BLaER1 treated with 17β-estradiol and CSF1 and Interleukin-3, amounts not matched to agents 10 nM and 100 nM (cell line): ENCODE results near the gene GNAS.

Source experiments
- H3K27ac ChIP-seq, 11 experiments: shearing (Covaris generic); formaldehyde crosslinking; 2 replicates each; pipeline ENCODE4 v1.8.1; 2022
- H3K27me3 ChIP-seq, 11 experiments: shearing (Covaris generic); formaldehyde crosslinking; 2 replicates each; pipeline ENCODE4 v1.8.1; 2022
- H3K36me3 ChIP-seq, 11 experiments: shearing (Covaris generic); formaldehyde crosslinking; 2 replicates each; pipeline ENCODE4 v1.8.1; 2022
- H3K4me1 ChIP-seq, 10 experiments: shearing (Covaris generic); formaldehyde crosslinking; 2 replicates each; pipeline ENCODE4 v1.8.1; 2022
- H3K4me2 ChIP-seq, 11 experiments: shearing (Covaris generic); formaldehyde crosslinking; 2 replicates each; pipeline ENCODE4 v1.8.1; 2022
- H3K4me3 ChIP-seq, 10 experiments: shearing (Covaris generic); formaldehyde crosslinking; 2 replicates each; pipeline ENCODE4 v1.8.1; 2022
- H3K9ac ChIP-seq, 11 experiments: shearing (Covaris generic); formaldehyde crosslinking; 2 replicates each; pipeline ENCODE4 v1.8.1; 2022
- H3K9me3 ChIP-seq, 11 experiments: shearing (Covaris generic); formaldehyde crosslinking; replicated peaks in 1 of 11; 2 replicates each; pipeline ENCODE4 v1.8.1; 2022
- H4K20me1 ChIP-seq, 11 experiments: shearing (Covaris generic); formaldehyde crosslinking; 2 replicates each; pipeline ENCODE4 v1.8.1; 2022
- Cebpa-rat ChIP-seq, 11 experiments: shearing (Covaris generic); IDR thresholded peaks; 2 replicates each; pipeline ENCODE4 v1.8.1; 2022

Gene GNAS

GRCh38 chr20:58853466-58853865 lies 950 bp downstream of the GNAS start:
- peak overlapping the region in 1 of 10 experiments; percentile 8; a peak in 1 of 20 replicates for H3K4me3 ChIP-seq
- H3K27me3 ChIP-seq = peaks cover 74 to 92% (median 86%) of the 10 kb centered on the region in 11 experiments

GRCh38 chr20:58853976-58854637 lies 1.6 kb downstream of the GNAS start:
- Histone ChIP-seq H4K20me1 (no peaks in the 10 kb centered on the region), H3K27me3 (peaks cover 74 to 90% (median 84%) of the 10 kb centered on the region in 11 experiments), H3K4me3 (peak overlapping the region in 7 of 10 experiments; percentile 2 to 24 (median 19); a peak in 5 of 20 replicates), H3K4me1 (peaks cover 0 to 8% (median 0%) of the 10 kb centered on the region in 10 experiments; a peak in 2 of 20 replicates), H3K27ac (no peak overlapping the region), H3K36me3 (peaks cover 0 to 9% (median 0%) of the 10 kb centered on the region in 11 experiments; a peak in 5 of 22 replicates), H3K4me2 (no peak overlapping the region), H3K9me3 (peaks cover 55 to 65% (median 60%) of the 10 kb centered on the region in 11 experiments), H3K9ac (no peak overlapping the region)
- no peak for TF ChIP-seq Cebpa-rat (IDR thresholded peaks at IDR 0.05)

More at GRCh38 chr20:58853466-58853865, 950 bp downstream of the GNAS start:
- Histone ChIP-seq H3K36me3 (peaks cover 0 to 9% (median 0%) of the 10 kb centered on the region in 11 experiments; a peak in 5 of 22 replicates), H3K9ac (no peak overlapping the region), H3K27ac (no peak overlapping the region), H3K4me1 (peaks cover 0 to 8% (median 0%) of the 10 kb centered on the region in 10 experiments; a peak in 5 of 20 replicates), H4K20me1 (peaks cover 0 to 4% (median 0%) of the 10 kb centered on the region in 11 experiments; a peak in 1 of 22 replicates), H3K9me3 (peaks cover 55 to 65% (median 60%) of the 10 kb centered on the region in 11 experiments), H3K4me2 (no peak overlapping the region)
- TF ChIP-seq Cebpa-rat (IDR thresholded peaks at IDR 0.05) = no peak

GRCh38 chr20:58854638-58855471 lies 2.3 kb downstream of the GNAS start:
- peaks cover 69 to 83% (median 77%) of the 10 kb centered on the region in 11 experiments for H3K27me3 ChIP-seq
- H3K9ac ChIP-seq = no peak overlapping the region
- TF ChIP-seq Cebpa-rat (IDR thresholded peaks at IDR 0.05) = no peak
- H4K20me1 ChIP-seq = no peaks in the 10 kb centered on the region
- no peak overlapping the region for H3K4me2 ChIP-seq
- no peak overlapping the region for H3K27ac ChIP-seq
- peaks cover 55 to 63% (median 60%) of the 10 kb centered on the region in 11 experiments for H3K9me3 ChIP-seq
- peak overlapping the region in 5 of 10 experiments; percentile 16 to 24 (median 21); a peak in 5 of 20 replicates for H3K4me3 ChIP-seq
- H3K4me1 ChIP-seq = peaks cover 0 to 8% (median 0%) of the 10 kb centered on the region in 10 experiments; a peak in 2 of 20 replicates
- H3K36me3 ChIP-seq = peaks cover 0 to 9% (median 0%) of the 10 kb centered on the region in 11 experiments; a peak in 5 of 22 replicates

GRCh38 chr20:58855506-58856389 lies 3.2 kb downstream of the GNAS start:
- H3K27ac ChIP-seq = no peak overlapping the region
- peaks cover 0 to 9% (median 0%) of the 10 kb centered on the region in 11 experiments; a peak in 5 of 22 replicates for H3K36me3 ChIP-seq
- H3K4me1 ChIP-seq = peaks cover 0 to 8% (median 0%) of the 10 kb centered on the region in 10 experiments; a peak in 2 of 20 replicates
- no peak for TF ChIP-seq Cebpa-rat (IDR thresholded peaks at IDR 0.05)
- H3K27me3 ChIP-seq = peaks cover 60 to 74% (median 68%) of the 10 kb centered on the region in 11 experiments
- H4K20me1 ChIP-seq = no peaks in the 10 kb centered on the region
- no peak overlapping the region for H3K9ac ChIP-seq
- no peak overlapping the region for H3K4me2 ChIP-seq
- peaks cover 50 to 55% (median 54%) of the 10 kb centered on the region in 11 experiments for H3K9me3 ChIP-seq
- H3K4me3 ChIP-seq = no peak overlapping the region

GRCh38 chr20:58863044-58863790 lies 10.7 kb downstream of the GNAS start:
- Histone ChIP-seq H3K4me3 (no peak overlapping the region), H3K27me3 (0 out of 22 replicates have a peak, but pooled peaks cover 0 to under 1% (median 0%) of the 10 kb centered on the region in 11 experiments), H3K9me3 (no peaks in the 10 kb centered on the region), H3K36me3 (no peaks in the 10 kb centered on the region), H4K20me1 (no peaks in the 10 kb centered on the region), H3K9ac (no peak overlapping the region), H3K4me2 (no peak overlapping the region), H3K4me1 (no peaks in the 10 kb centered on the region), H3K27ac (no peak overlapping the region)
- TF ChIP-seq Cebpa-rat (IDR thresholded peaks at IDR 0.05) = no peak

- Histone ChIP-seq H3K9ac (no peak overlapping the region), H3K4me1 (no peaks in the 10 kb centered on the region), H3K9me3 (no peaks in the 10 kb centered on the region), H3K36me3 (no peaks in the 10 kb centered on the region), H4K20me1 (no peaks in the 10 kb centered on the region), H3K4me3 (no peak overlapping the region), H3K4me2 (no peak overlapping the region), H3K27me3 (no peaks in the 10 kb centered on the region), H3K27ac (no peak overlapping the region)
- TF ChIP-seq Cebpa-rat (IDR thresholded peaks at IDR 0.05) = no peak
Observed at GRCh38 chr20:58864346-58864745, 11.8 kb downstream of the GNAS start.

GRCh38 chr20:58865843-58866242 lies 13.3 kb downstream of the GNAS start:
- no peaks in the 10 kb centered on the region for H4K20me1 ChIP-seq
- no peaks in the 10 kb centered on the region for H3K27me3 ChIP-seq
- H3K4me1 ChIP-seq = peaks cover 6 to 13% (median 8%) of the 10 kb centered on the region in 10 experiments
- H3K27ac ChIP-seq = no peak overlapping the region
- H3K9ac ChIP-seq = no peak overlapping the region
- TF ChIP-seq Cebpa-rat (IDR thresholded peaks at IDR 0.05) = no peak
- H3K4me3 ChIP-seq = no peak overlapping the region
- no peaks in the 10 kb centered on the region for H3K36me3 ChIP-seq
- no peaks in the 10 kb centered on the region for H3K9me3 ChIP-seq
- no peak overlapping the region for H3K4me2 ChIP-seq

GRCh38 chr20:58867211-58867610 lies 14.7 kb downstream of the GNAS start:
- no peak overlapping the region for H3K9ac ChIP-seq
- H3K4me3 ChIP-seq = no peak overlapping the region
- H3K4me1 ChIP-seq = peaks cover 8 to 16% (median 11%) of the 10 kb centered on the region in 10 experiments
- peak in 1 of 11 experiments; percentile 22; a peak in 1 of 22 replicates for TF ChIP-seq Cebpa-rat (IDR thresholded peaks at IDR 0.05)
- no peaks in the 10 kb centered on the region for H3K27me3 ChIP-seq
- H4K20me1 ChIP-seq = no peaks in the 10 kb centered on the region
- H3K27ac ChIP-seq = no peak overlapping the region
- no peaks in the 10 kb centered on the region for H3K9me3 ChIP-seq
- H3K36me3 ChIP-seq = no peaks in the 10 kb centered on the region
- no peak overlapping the region for H3K4me2 ChIP-seq
